UCSD-AML1 (cell line): ENCODE results near the gene SHFL.

Source experiments
- DNase-seq: peaks from one replicate; lab custom pipeline; 2025; ENCODE audit not compliant: unreplicated experiment; lab: John Stamatoyannopoulos, UW

The SHFL gene

GRCh38 chr19:10126213-10126639 lies 40.1 kb downstream of the SHFL start:
- DNase-seq = no peak

GRCh38 chr19:10132905-10133304 lies 46.8 kb downstream of the SHFL start:
- DNase-seq = no peak

- no peak for DNase-seq
Measured at GRCh38 chr19:10133596-10133995, 47.5 kb downstream of the SHFL start.

GRCh38 chr19:10134040-10134439 lies 47.9 kb downstream of the SHFL start:
- no peak for DNase-seq

- DNase-seq = no peak
Measured at GRCh38 chr19:10135551-10136334, 49.6 kb downstream of the SHFL start.

- no peak for DNase-seq
Measured at GRCh38 chr19:10136936-10137335, 50.8 kb downstream of the SHFL start.

- DNase-seq = no peak
Measured at GRCh38 chr19:10137751-10138682, 51.9 kb downstream of the SHFL start.

- no peak for DNase-seq
Measured at GRCh38 chr19:10138879-10139795, 53.0 kb downstream of the SHFL start.

- no peak for DNase-seq
Measured at GRCh38 chr19:10139952-10140351, 53.8 kb downstream of the SHFL start.

GRCh38 chr19:10141479-10141878 lies 55.4 kb downstream of the SHFL start:
- DNase-seq = no peak

- DNase-seq = no peak
Measured at GRCh38 chr19:10141973-10142372, 55.9 kb downstream of the SHFL start.
